B cell (primary cell): ENCODE data around the gene WNT9B. TPM values are rescaled to one million over a fixed set of nuclear protein-coding genes. Genes with fewer than 3 reads are reported as not detected.

Experiments used
- ATAC-seq: fragments of 200-7000 bp; cut with Tn5 transposase; one replicate; pipeline ENCODE4 v1.10.0; 2021; ENCODE audit warnings: low read depth, mild to moderate bottlenecking, moderate number of reproducible peaks, moderate library complexity
- CTCF ChIA-PET: fragments of 350-600 bp; sonication (Branson Sonifier 250); formaldehyde crosslinking; loops from one replicate; lab custom pipeline; 2021; ENCODE audit warnings: antibody characterized with exemption, inconsistent platforms; lab: Charles Lee
- POLR2A ChIA-PET: fragments of 350-600 bp; sonication (Branson Sonifier 250); formaldehyde crosslinking; loops from one replicate; lab custom pipeline; 2021; ENCODE audit warnings: antibody characterized with exemption; lab: Charles Lee
- DNase-seq: peaks from one replicate; pipeline ENCODE4 v3.0.0; 2013
- H2AFZ ChIP-seq: 2 replicates; pipeline ENCODE4 v1.6.1; 2012; ENCODE audit warnings: mild to moderate bottlenecking, low read depth, low read length; ENCODE audit not compliant: insufficient read depth, poor library complexity, severe bottlenecking
- H3K27ac ChIP-seq, 2 donors: 1 replicate in 1 of 2; 2 replicates in 1 of 2; pipeline ENCODE4 v1.5.1; 2012 to 2013; ENCODE audit warnings: low read length in 2 of 2, mild to moderate bottlenecking in 2 of 2, moderate library complexity in 1 of 2
- H3K27me3 ChIP-seq, 4 experiments: fragments of 200-600 bp in 1 of 4; sonication (generic) in 1 of 4; replicated peaks in 1 of 4; 1 replicate in 2 of 4; 2 replicates in 2 of 4; pipeline versions ENCODE4 v1.6.1 to v1.7.0; 2013 to 2016; ENCODE audit warnings: low read length in 3 of 4, mild to moderate bottlenecking in 2 of 4, mixed read lengths in 1 of 4, moderate library complexity in 1 of 4; ENCODE audit not compliant: insufficient read depth in 4 of 4, control insufficient read depth in 3 of 4; ENCODE audit errors: control extremely low read depth in 1 of 4
- H3K36me3 ChIP-seq, 2 experiments: replicated peaks in 1 of 2; 1 replicate in 1 of 2; 2 replicates in 1 of 2; pipeline versions ENCODE4 v1.6.1 to v1.7.1; 2013; ENCODE audit warnings: low read length in 1 of 2; ENCODE audit not compliant: insufficient read depth in 2 of 2, control insufficient read depth in 1 of 2; ENCODE audit errors: control extremely low read depth in 1 of 2, extremely low read depth in 1 of 2
- H3K4me1 ChIP-seq, 2 donors: fragments of 200-600 bp in 1 of 2; sonication (generic) in 1 of 2; 1 replicate in 1 of 2; 2 replicates in 1 of 2; pipeline versions ENCODE4 v1.5.1 to v1.6.1; 2013 to 2017; ENCODE audit warnings: low read length in 2 of 2; ENCODE audit not compliant: control insufficient read depth in 2 of 2, insufficient read depth in 2 of 2
- H3K4me2 ChIP-seq: replicated peaks from 2 replicates; pipeline ENCODE3; 2012; ENCODE audit warnings: mild to moderate bottlenecking, low read depth, low read length; ENCODE audit not compliant: poor library complexity, severe bottlenecking
- H3K4me3 ChIP-seq, 5 experiments: fragments of 200-600 bp in 1 of 5; sonication (generic) in 1 of 5; 1 replicate in 3 of 5; 2 replicates in 2 of 5; pipeline versions ENCODE4 v1.5.1 to v1.7.0; 2011 to 2016; ENCODE audit warnings: low read length in 4 of 5, mild to moderate bottlenecking in 4 of 5, low read depth in 2 of 5, control low read depth in 1 of 5, moderate library complexity in 1 of 5; ENCODE audit not compliant: insufficient read depth in 1 of 5; ENCODE audit errors: control extremely low read depth in 1 of 5, extremely low read depth in 1 of 5
- H3K79me2 ChIP-seq: fragments of 200-600 bp; sonication (generic); one replicate; pipeline ENCODE4 v1.6.0; 2016; ENCODE audit warnings: low read length; ENCODE audit not compliant: control insufficient read depth, insufficient read depth
- H3K9ac ChIP-seq: fragments of 200-600 bp; sonication (generic); 2 replicates; pipeline ENCODE4 v1.6.1; 2017; ENCODE audit warnings: mild to moderate bottlenecking, low read length, moderate library complexity
- H3K9me3 ChIP-seq, 3 donors: one replicate each; pipeline versions ENCODE4 v1.6.1 to v1.7.1; 2013; ENCODE audit warnings: low read length in 2 of 3; ENCODE audit not compliant: control insufficient read depth in 2 of 3, insufficient read depth in 1 of 3; ENCODE audit errors: control extremely low read depth in 1 of 3
- H4K20me1 ChIP-seq: 2 replicates; pipeline ENCODE4 v1.6.0; 2012; ENCODE audit warnings: mild to moderate bottlenecking, low read length; ENCODE audit not compliant: insufficient read depth, control insufficient read depth, poor library complexity, severe bottlenecking
- H3K27ac Mint-ChIP-seq: one replicate; pipeline ENCODE4 v1.8.0; 2021; ENCODE audit warnings: mixed read lengths
- H3K27me3 Mint-ChIP-seq: one replicate; pipeline ENCODE4 v1.8.0; 2021; ENCODE audit warnings: mixed read lengths
- H3K4me1 Mint-ChIP-seq: one replicate; pipeline ENCODE4 v1.8.0; 2021; ENCODE audit warnings: mixed read lengths
- H3K4me3 Mint-ChIP-seq: one replicate; pipeline ENCODE4 v1.8.0; 2021; ENCODE audit warnings: mixed read lengths
- H3K9me3 Mint-ChIP-seq: one replicate; pipeline ENCODE4 v1.8.0; 2022; ENCODE audit warnings: mixed read lengths; ENCODE audit not compliant: insufficient read depth
- EZH2 ChIP-seq: IDR thresholded peaks from 2 replicates; pipeline ENCODE4 v1.6.1; 2012; ENCODE audit warnings: borderline replicate concordance, low read depth, mild to moderate bottlenecking, moderate library complexity, low read length; ENCODE audit not compliant: insufficient read depth, poor library complexity, severe bottlenecking
- WGBS: methylation state at CpG from one replicate; pipeline ENCODE4 v1.1.5; 2013; ENCODE audit warnings: missing lambda C conversion rate; ENCODE audit not compliant: insufficient coverage; 5-methylcytosine and 5-hydroxymethylcytosine counted together
- intact Hi-C: fragments of 100-400 bp; cut with micrococcal nuclease; formaldehyde crosslinking; loops from one replicate; pipeline ENCODE4 v1.10.0; 2022
- polyA plus RNA-seq: library from polyadenylated mRNA; depleted of rRNA; stranded (reverse); fragments of >200 nt; gene quantifications from 2 replicates; pipeline ENCODE4 v1.2.3, GENCODE V29; 2012
- total RNA-seq, 2 donors: library from RNA; stranded (reverse); fragments of 120-200 nt in 1 of 2; gene quantifications; 1 replicate in 1 of 2; 2 replicates in 1 of 2; pipeline versions ENCODE4 v1.2.3 to v1.2.4, GENCODE V29; 2013 to 2022
- TF ChIP-seq, protein P1 (sequence below): fragments of 200-600 bp; IDR thresholded peaks from one replicate; pipeline ENCODE4 v1.8.0; 2022; ENCODE audit warnings: antibody characterized with exemption, mild to moderate bottlenecking

Gene WNT9B
- total and polyA plus RNA-seq, 2 donors (not counting 1 experiment from before 2014, with no cell fraction given), result not detected

GRCh38 chr17:46922487-46922803 is 71.1 kb downstream of the WNT9B start:
- Histone ChIP-seq H4K20me1 (peaks cover 27% of the 10 kb centered on the region), H3K4me2 (peak overlapping the region; percentile 92), H3K4me3 (peak overlapping the region; percentile 87 to 98 (median 97)), H3K4me1 (peaks cover 16% of the 10 kb centered on the region in 2 donors), H3K9ac (peak overlapping the region; percentile 98), H2AFZ (peak overlapping the region; percentile 91), H3K36me3 (no peaks in the 10 kb centered on the region), H3K27ac (peak overlapping the region; percentile 94 to 98), H3K27me3 (no peaks in the 10 kb centered on the region), H3K79me2 (peaks cover 49% of the 10 kb centered on the region), H3K9me3 (no peaks in the 10 kb centered on the region)
- ATAC-seq (no peak), DNase-seq (no peak)
- peaks cover 51% of the 10 kb centered on the region for H3K4me1 Mint-ChIP-seq
- 0% methylated on average over 5 of the region's 6 CpGs for WGBS
- peak overlapping the region; percentile 100 for H3K27ac Mint-ChIP-seq
- H3K27me3 Mint-ChIP-seq, result no peaks in the 10 kb centered on the region
- TF ChIP-seq, protein P1, sequence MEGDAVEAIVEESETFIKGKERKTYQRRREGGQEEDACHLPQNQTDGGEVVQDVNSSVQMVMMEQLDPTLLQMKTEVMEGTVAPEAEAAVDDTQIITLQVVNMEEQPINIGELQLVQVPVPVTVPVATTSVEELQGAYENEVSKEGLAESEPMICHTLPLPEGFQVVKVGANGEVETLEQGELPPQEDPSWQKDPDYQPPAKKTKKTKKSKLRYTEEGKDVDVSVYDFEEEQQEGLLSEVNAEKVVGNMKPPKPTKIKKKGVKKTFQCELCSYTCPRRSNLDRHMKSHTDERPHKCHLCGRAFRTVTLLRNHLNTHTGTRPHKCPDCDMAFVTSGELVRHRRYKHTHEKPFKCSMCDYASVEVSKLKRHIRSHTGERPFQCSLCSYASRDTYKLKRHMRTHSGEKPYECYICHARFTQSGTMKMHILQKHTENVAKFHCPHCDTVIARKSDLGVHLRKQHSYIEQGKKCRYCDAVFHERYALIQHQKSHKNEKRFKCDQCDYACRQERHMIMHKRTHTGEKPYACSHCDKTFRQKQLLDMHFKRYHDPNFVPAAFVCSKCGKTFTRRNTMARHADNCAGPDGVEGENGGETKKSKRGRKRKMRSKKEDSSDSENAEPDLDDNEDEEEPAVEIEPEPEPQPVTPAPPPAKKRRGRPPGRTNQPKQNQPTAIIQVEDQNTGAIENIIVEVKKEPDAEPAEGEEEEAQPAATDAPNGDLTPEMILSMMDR, result no peak
- TF ChIP-seq EZH2, result no peak
- no peaks in the 10 kb centered on the region for H3K9me3 Mint-ChIP-seq
- intact Hi-C loops, result loop anchor here (5.0 kb wide), 1 partner anchor 400 kb away; the partner anchor contains the start of gene EFCAB13
- peak overlapping the region; percentile 98 for H3K4me3 Mint-ChIP-seq
- POLR2A ChIA-PET, result no interaction called here
- CTCF ChIA-PET, result no interaction called here

DNA sequence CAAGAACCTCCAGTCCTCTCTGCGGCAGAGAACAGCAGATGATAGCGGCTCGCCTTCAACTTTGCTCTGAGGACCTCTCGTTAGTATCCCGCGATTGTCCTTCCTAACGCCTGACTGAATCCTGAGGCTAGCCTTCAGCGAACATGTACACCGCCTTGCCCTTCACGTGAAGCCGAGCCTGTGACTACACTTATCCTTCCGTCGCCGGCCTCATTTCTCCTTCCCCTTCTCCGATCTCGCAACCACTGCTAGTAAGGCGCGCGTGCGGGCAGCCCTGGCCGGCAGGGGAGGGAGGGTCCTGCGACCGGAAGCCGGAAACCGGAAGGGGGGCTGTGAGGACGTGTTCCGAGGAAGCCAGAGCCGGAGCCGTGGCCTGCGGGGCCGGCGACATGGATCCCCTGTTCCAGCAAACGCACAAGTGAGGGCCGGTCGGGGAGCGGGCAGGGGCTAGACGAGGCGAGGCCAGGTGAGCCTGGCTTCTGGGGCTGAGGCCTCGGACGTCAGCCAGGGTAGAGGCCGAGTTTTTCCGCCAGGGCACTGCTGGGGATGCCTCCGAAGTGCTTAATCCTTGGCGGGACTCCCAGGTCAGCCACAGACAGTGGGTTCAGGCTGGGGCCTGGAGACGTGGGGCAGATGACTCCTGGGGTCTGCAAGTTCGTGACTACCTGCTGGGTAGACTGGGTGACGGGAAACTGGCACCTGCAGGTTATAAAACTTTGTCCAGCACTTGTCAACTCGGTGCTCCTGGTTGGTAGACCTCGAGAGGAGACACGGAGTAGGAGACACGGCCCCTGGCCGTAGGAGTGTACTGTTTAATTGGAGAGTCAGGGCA is 71.6 kb downstream of the WNT9B start, which contains the start of gene GOSR2:
TSS of gene GOSR2 (plus strand) at position 357 of the 832 bp plus-strand sequence. CDS start at position 390, 33 bp downstream.
- peak within 1 kb of the TSS; percentile 98 for H3K9ac ChIP-seq
- H2AFZ ChIP-seq, result peak within 1 kb of the TSS; percentile 91
- peak within 1 kb of the TSS; percentile 94 to 98 for H3K27ac ChIP-seq
- no peaks in the 10 kb centered on the region for H3K9me3 Mint-ChIP-seq
- peaks cover 16% of the 10 kb centered on the region in 2 donors for H3K4me1 ChIP-seq
- H3K27ac Mint-ChIP-seq, result peak within 1 kb of the TSS; percentile 100
- DNase-seq, result peak; percentile 98
- intact Hi-C loops, result loop anchor here (1.0 to 5.0 kb wide), 2 partner anchors 144 to 399 kb away; partner anchors contain the start of gene EFCAB13
- peak; percentile 94 for ATAC-seq
- TF ChIP-seq, protein P1, result no peak
- TF ChIP-seq EZH2, result no peak
- CTCF ChIA-PET, result no interaction called here
- no peaks in the 10 kb centered on the region for H3K27me3 Mint-ChIP-seq
- peak within 1 kb of the TSS; percentile 87 to 98 (median 97) for H3K4me3 ChIP-seq
- POLR2A ChIA-PET, result no interaction called here
- H3K79me2 ChIP-seq, result peaks cover 55% of the 10 kb centered on the region
- H3K9me3 ChIP-seq, result no peaks in the 10 kb centered on the region
- no peaks in the 10 kb centered on the region for H3K27me3 ChIP-seq
- peaks cover 55% of the 10 kb centered on the region for H3K4me1 Mint-ChIP-seq
- peaks cover 33% of the 10 kb centered on the region for H4K20me1 ChIP-seq
- H3K4me3 Mint-ChIP-seq, result peak within 1 kb of the TSS; percentile 98
- H3K4me2 ChIP-seq, result peak within 1 kb of the TSS; percentile 92
- no peaks in the 10 kb centered on the region for H3K36me3 ChIP-seq
- under 1% methylated on average over 48 of the region's 52 CpGs for WGBS
